HG03378 (cell line): ENCODE measurements around the gene NLK.
"Not testable (repeated sequence)": the region's sequence is repeated elsewhere in the genome, so short reads cannot be mapped to it uniquely, and the experiment has no call there.

Source experiments
- ATAC-seq: cut with Tn5 transposase; IDR thresholded peaks from one replicate; pipeline ENCODE4 v1.9.1; 2021; ENCODE audit warnings: mild to moderate bottlenecking, moderate library complexity; ENCODE audit not compliant: unreplicated experiment

Gene NLK

DNA sequence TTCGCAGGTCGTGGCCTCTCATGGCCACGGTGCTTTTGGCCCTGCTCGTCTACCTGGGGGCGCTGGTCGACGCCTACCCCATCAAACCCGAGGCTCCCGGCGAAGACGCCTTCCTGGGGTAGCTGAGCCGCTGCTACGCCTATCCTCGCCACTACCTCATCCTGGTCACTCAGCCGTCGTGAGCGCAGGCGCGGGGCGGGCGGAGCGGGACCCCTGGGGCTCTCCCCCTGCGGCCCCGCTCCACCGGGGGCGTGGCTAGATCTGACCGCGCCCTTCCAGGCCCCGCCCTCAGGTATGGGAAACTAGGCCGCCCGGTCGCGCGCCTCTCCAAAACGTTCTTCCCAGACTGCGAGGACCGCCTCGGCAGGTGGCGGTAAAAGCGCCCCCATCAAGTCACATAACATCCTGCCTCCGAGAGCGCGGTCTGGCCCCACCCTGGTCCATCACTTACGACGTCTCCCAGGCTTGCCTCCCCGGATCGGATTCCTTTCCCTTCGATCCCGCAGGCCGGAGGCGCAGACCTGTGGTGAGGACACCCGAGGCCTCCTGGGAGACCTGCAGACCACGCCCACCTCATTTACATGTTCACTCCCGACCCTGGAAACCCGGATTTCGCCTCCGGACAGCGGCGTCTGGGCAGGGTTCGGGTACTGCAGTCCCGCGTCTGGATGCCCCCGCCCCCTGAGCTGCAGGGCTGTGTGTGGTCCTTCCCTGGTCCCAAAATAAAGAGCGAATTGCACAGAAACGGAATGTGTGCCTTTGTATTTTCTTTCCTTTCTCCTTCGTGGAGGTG, 185.0 kb downstream of the NLK start:
- no peak for ATAC-seq

DNA sequence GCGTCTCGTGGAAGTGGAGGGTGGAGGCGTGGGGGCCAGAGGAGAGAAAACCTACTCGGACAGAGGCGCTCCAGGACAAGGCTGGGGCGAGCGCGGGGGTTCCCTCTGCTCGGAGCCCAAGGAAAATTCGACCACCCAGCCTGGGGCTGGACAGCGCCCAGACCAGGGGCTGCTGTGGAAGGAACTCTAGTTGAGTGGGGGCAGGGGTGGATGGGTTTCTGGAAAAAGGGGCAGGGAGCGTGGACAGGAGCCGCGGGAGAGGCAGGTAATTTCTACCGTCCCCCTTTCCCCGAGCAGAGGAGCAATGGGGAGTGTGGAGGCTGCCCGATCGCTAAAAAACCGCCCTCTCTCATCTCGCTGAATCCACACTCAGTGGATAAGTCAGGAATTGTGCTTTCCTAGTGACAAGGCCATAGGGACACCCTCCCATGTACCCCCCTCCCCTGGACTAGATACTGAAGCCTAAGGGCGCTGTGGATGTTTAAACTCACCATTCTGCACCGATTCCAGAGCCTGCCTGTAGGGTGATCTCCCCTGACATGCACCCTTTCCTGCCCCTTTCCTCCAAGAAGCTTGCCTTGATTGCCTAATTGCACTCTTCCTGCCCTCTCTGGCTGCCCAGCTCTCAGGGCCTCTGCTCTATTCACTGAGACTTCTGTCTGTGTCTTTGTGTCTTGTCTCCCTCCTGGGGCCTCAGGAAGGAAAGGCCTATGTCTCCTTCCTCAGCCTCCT, 185.8 kb downstream of the NLK start:
- ATAC-seq = no peak

DNA sequence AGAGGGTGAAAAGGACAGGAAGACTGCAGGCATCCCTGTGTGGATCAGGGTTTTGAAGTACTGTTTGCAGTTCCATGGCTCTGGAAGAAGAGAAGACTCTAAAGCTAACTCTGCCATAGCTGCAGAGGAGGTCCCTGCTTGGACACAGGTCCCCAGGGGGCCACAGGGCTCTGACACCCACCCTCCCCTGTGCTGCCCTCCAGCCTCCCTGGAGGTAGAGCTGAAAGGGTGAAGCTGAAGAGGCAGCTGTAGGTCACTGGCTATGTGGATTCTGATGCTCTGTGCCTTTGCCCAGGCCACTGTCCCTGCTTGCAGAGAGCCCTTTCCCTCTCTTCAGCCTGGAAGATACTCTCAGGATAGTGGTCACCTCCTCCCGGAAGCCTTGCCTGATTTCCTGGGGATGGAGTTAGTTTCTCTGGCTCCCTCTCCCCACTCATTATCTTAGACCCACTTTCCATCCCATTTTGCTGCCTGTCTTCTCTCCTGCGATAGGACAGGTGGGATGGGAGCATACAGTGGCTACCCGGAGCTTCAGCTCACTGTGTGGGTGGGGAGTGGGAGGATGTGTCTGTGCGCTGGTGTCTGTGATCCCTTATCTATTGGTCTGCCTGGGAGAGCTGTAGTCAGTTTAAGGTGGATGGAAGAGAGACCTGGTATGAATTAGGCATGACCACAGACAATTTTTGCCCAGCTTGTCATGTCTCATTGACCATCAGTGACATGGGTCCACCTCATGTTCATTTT, 186.7 kb downstream of the NLK start:
- ATAC-seq = no peak

DNA sequence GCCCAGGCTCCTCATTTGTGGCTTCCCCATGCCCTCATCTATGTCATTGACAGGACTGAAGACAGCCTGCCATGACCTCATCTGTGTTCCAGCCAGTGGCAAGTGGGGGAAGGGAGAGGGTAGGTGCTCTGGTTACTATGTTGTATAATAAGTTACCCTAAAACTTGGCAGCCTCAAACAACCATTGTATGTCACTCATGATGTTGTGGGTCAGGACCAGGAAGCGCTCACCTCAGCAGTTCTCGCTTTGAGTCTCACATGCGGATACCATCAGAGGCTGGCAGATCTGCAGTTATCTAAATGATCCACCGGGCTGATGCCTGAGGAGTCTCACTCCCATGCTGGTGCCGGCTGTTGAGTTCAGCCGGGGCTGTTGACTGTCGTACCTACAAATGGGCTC, 187.5 kb downstream of the NLK start:
- ATAC-seq = no peak

DNA sequence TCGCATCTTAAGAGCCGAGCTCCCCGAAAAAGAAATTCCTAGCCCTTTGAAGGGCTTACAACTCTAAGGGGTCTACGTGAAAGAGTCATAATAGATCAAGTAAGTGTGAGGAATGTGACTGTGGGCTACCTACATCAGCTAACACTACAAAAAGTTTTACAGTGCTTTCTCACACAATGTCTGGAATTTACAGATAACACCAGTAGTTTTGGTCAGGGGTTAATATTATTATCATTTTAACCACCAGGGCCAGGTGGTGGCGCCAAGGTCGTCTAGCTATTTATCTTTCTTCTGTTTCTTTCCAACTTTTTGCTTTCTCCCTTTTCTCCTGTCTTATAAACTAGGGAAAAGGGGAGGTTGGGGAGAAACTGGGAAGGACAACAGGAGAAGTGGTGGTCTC, 188.1 kb downstream of the NLK start:
- not testable (repeated sequence) for ATAC-seq

DNA sequence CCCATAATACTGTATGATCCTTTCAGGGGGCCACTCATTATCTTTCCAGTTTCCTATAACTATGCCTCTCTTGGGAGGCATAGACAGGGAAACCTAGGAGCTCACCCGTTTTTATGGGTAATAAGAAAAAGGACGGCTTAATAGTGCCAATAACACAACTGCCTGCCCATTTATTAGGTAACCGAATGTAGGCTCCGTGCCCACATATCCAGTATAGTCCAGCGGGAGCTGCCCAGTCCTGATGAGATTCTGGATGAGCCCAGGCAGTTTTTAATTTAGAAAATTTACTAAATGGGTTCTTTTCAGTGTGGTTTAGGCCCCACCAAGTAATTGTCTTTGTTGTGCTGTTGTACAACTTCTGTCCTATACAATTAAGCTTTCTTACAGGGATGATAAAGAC, 189.1 kb downstream of the NLK start:
- ATAC-seq = not testable (repeated sequence)

DNA sequence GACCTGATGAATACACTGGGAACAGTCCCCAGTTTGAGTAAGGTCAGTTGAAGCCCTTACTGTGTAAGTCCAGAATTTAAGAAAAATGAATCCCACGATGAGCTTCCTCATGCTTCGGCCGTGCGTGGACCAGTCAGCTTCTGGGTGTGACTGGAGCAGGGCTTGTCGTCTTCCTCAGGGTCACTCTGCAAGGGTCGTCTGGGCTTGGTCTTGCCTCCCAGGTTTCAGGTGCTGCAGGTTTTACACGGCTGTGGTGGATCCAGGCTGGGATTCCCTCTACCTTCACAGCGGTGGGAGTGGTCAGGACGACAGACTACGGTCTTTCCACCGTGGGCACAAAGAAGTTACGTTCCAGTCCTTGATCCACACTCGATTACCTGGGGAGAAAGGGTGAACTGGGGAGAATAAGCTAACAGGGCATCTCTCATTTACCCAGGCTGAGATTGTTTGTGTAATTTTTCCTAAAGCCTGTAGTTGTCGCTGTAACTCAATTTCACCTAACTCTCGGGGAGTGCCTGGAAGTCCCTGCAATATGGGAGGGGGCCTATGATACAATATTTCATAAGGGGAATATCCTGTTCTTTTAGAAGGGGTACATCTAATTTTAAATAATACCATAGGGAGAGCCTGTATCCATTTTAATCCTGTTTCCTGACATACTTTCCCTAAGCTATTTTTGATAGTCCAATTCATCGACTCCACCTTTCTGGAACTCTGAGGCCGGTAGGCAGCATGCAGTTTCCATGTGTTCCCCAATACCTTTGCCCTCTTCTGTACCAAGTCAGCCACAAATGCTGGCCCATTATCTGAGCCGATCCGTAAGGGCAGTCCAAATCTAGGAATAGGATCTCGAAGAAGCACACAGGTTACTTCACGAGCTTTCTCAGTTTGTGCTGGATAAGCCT, 190.7 kb downstream of the NLK start:
- not testable (repeated sequence) for ATAC-seq

DNA sequence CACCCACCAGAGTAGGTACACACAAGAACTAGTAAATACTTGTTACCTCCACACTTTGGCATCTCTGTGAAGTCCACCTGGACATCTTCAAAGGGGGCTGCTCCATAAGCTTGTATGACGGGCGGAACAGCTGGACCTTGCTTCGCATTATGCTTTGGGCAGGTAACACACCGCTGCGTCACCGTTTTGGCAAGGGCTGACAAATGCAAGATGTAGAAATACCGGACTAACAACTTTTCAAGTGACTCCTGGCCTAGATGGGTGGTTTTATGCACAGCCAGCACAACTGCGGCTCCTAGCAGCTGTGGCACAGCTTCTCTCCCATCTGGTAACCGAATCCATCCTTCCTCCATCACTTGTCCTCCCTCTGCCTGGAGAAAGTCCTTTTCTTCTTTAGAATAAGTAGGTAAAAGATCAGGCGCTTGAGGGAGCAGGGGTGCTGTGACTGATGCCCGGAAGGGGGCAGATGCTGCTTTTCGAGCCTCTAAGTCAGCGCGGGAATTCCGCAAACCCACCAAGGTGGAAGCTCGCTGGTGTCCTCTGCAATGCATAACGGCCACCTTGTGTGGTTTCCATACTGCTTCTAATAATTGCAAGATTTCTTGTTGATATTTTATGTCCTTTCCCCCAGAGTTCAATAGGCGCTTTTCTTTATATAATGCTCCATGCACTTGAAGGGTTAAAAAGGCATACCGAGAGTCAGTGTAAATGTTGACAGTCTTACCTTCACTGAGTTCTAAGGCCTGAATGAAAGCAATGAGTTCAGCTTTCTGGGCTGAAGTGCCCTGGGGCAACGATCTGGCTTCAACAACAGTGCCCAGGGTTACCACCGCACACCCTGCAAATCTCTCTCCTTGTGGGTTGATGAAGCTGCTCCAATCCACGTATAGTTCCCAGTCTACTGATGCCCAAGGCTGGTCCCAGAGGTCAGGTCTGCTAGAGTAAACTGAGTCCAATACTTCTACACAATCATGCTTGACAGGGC, 191.7 kb downstream of the NLK start:
- not testable (repeated sequence) for ATAC-seq

DNA sequence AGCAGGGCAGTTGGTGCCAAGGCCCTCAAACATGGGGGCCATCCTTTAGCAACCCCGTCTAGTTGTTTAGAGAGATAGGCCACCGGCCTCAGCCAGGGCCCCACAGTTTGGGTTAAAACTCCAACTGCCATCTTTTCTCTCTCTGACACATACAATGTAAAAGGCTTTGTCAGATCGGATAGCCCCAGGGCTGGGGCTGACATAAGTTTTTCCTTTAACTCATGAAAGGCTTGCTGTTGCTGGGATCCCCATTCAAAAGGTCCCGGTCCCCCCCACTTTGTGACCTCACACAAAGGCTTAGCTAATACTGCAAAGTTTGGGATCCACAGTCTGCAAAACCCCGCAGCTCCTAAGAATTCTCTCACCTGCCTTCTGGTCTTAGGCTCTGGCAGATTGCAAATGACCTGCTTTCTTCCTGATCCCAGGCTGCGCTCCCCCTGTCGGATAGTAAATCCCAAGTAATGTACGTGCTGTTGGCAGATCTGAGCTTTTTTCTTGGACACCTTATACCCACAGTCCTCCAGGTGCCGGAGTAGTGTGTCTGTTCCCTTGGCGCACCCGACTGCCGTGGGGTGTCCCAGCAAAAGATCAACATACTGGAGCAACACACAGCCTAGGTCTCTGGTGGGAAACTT, 192.7 kb downstream of the NLK start:
- not testable (repeated sequence) for ATAC-seq

DNA sequence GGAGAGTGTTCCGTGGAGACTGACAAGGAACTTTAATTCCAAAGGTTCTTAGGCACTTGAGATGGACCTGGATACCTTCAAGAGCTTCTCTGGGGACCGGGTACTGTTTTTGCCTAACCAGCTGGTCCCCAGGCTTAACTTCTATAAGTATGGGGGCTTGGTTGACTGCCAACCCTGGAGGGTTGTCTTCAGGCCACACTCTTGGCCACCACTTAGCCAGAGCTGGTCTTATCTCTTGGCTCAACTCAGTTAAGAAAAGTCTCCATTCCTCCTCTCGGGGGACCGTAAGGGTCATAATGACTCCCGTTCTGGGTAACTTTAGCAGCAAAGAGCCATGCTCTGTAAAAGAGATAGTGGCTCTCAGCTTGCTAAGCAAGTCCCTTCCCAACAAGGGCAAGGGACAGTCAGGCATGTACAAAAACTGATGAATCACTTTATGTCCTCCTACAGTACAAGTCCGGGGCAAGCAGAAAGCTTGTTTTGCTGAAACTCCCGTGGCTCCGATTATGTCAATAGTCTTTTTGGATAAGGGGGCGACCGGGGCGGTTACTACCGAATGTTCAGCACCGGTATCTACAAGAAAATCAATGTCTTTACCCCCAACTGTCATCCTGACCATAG, 193.7 kb downstream of the NLK start:
- ATAC-seq = not testable (repeated sequence)

DNA sequence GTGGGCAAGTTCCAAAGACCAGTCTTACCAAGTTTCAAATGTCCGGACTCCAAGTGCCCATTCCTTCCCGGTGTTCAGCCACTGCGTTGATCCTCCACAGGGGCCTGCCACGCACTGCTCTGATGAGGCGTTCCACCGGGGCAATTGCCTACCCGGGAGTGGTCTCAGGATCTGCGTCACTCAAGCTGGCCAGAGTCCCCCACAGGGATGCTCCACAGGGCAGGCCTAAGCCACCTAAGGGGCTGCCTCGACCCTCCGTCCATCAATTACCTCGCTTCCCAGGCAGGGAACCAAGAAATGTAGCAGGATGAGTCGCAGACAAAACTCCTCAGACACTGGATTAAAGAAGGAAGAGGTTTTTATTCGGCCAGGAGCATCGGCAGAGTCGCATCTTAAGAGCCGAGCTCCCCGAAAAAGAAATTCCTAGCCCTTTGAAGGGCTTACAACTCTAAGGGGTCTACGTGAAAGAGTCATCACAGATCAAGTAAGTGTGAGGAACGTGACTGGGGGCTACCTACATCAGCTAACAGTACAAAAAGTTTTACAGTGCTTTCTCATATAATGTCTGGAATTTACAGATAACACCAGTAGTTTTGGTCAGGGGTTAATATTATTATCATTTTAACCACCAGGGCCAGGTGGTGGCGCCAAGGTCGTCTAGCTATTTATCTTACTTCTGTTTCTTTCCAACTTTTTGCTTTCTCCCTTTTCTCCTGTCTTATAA, 196.2 kb downstream of the NLK start:
- not testable (repeated sequence) for ATAC-seq

DNA sequence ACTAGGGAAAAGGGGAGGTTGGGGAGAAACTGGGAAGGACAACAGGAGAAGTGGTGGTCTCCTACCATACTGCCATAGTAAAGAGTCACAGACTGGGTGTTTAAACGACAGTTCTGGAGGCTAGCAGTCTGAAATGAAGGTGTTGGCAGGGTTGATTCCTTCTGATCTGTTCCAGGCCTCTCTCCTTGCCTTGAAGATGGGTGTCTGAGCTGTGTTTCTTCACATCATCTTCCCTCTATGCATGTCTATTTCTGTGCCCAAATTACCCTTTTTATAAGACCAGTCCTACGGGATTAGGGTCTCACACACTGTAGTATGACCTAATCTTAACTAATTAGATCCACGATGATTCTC, 196.8 kb downstream of the NLK start:
- no peak for ATAC-seq

DNA sequence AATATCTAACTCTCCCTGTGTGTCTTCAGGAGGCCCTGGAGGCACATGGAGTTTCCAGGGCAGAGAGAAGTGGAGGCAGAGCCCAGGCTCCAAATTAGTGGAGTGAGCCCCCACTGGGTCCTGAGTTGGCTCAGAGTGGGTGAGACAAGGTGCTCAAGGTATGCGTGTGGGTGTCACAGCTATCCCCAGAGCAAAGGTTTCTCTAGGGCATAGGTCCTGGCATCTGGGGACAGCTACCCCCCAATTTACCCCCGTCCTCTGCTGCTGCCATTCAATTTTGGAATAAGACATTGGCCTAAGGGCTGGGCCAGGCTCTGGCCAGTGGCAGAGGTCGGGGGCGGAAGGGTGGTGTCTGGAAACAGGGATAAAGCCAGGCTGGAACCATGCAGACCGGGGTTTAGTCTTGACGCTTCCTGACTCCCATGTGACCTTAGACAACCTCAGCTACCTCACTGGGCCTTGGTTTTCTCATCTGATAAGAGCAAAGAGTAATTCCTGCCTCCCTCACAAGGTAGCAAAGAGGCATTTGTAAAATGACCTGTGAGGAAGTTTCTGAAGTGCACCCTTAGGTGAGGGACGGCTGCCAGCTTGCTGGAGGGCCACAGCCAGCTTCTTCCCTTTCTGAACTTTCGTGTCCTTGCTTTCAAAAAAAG, 198.3 kb downstream of the NLK start:
- no peak for ATAC-seq

DNA sequence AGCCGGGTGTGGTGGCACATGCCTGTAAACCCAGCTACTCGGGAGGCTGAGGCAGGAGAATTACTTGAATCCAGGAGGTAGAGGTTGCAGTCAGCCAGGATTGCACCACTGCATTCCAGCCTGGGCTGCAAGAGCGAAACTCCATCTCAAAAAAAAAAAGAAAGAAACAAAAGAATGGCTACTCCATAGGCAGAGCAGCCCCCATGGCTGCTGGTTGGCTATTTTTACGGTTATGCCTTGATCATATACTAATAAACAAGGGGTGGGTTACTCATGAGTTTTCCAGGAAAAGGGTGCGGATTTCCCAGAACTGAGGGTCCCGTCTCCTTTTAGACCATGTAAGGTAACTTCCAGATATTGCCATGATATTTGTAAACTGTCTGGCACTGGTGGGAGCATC, 200.3 kb downstream of the NLK start:
- no peak for ATAC-seq

DNA sequence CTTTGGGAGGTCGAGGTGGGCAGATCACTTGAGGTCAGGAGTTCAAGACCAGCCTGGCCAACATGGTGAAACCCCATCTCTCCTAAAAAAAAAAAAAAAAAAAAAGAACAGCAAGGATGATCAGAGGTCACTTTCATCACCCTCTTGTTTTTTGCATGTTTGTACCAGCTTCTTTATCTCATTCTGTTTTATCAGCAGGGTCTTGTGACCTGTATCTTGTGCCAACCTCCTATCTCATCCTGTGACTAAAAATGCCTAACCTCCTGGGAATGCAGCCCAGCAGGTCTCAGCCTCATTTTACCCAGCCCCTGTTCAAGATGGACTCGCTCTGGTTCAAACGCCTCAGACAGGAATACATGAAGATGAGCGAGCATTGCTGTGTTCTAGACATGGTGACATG, 200.8 kb downstream of the NLK start:
- ATAC-seq = not testable (repeated sequence)

DNA sequence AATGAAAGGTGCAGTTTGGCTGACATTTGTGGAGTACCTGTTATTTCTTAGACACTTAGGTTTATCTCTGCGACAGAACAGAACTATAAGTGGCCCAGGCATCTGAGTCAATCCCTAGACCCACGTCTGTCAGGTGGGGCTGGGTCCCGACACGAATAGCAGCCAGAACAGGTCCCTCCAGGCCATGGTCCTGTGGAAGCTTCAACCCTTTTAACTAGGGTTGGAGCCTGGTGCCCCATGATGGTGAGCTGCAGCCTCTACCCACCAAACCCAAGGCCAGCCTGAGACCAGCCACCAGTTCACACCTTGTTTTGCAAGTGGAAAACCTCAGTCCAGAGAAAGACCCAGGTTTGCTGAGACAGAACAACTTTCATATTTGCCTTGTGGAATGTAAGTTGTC, 202.0 kb downstream of the NLK start:
- ATAC-seq = no peak
